GM18517 (cell line): Measurements from ENCODE around the gene OR5K3.
"Not testable (repeated sequence)": the region's sequence is repeated elsewhere in the genome, so short reads cannot be mapped to it uniquely, and the experiment has no call there.

Experiments
- ATAC-seq: cut with Tn5 transposase; IDR thresholded peaks from one replicate; pipeline ENCODE4 v1.9.1; 2021; ENCODE audit warnings: mild to moderate bottlenecking, moderate library complexity; ENCODE audit not compliant: unreplicated experiment

OR5K3 gene, protein sequence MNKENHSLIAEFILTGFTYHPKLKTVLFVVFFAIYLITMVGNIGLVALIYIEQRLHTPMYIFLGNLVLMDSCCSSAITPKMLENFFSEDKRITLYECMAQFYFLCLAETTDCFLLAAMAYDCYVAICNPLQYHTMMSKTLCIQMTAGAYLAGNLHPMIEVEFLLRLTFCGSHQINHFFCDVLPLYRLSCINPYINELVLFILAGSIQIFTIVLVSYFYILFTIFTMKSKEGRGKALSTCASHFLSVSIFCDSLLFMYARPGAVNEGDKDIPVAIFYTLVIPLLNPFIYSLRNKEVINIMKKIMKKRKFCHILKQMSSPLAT

DNA sequence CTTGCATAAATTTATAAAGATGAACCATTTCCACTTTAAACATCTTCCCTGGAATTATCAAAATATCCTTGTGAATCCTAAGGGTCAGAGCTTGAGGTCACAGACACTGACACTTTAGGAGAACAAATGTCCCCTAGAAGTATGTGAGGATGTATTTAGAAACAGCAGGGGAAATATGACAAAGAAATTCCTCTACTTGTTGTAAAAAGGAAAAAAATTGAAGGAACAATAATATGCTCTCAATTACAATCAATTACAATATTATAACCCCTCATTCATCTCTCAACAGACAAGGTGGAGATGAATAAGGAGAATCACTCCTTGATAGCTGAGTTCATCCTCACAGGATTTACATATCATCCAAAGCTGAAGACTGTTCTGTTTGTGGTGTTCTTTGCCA is at the start of gene OR5K3:
Gene OR5K3 (plus strand): TSS at position 301 of the 400 bp plus-strand sequence. CDS start 0 bp downstream, at position 301.
- ATAC-seq: no peak

DNA sequence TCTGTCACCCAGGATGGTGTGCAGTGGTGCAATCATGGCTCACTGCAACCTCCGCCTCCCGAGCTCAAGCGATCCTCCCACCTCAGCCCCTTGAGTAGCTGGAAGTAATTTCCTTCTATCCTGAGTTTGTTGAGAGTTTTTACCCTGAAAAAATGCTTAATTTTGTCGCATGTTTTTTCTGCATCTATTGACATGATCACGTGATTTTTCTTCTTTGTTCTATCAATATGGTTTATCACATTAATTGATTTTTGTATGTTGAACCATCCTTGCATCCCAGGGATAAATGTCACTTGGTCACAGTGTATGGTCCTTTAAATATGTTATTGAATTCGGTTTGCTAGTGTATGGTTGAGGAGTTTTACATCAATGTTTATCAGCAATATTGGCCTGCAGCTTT is 48.7 kb upstream of the OR5K3 start:
- no peak for ATAC-seq

DNA sequence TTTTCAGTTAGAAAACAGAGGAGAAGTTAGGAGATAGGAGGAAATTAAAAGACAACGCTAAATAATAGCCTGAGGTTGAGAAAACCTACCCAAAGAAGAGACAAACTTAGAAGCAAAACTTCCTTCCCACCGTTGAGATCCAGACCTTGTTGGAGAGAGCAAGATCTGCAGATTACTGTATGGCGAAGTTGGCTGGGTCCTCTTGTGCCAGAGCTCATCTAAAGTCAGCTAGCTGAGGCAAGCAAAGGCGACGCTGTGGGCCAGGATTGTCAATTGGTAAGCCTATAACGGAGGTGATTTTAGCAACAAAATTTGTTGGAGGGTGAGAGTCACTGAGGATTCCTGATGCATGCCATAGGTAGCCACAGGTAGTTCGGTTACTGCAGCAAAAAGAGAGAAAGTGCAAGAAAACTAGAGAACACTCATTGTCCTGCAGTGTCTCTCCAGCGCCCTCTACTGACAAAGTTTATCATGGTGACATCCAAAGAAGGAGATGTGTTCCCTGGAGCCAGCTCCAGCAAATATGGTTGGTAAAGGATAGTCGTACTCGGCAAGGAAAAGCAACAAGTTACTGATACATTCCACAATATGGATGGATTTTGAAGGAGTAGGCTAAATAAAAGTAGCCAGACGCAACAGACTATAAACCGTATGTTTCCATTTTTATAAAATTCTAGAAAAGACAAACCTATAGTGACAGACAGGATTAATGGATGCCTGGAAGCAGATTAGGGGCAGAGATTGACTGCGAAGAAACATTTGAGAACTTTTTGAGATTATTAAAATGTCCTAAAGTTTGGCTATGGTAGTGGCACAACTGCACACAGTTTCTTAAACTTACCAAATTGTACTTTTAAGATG is 46.6 kb upstream of the OR5K3 start:
- peak; percentile 61 for ATAC-seq

DNA sequence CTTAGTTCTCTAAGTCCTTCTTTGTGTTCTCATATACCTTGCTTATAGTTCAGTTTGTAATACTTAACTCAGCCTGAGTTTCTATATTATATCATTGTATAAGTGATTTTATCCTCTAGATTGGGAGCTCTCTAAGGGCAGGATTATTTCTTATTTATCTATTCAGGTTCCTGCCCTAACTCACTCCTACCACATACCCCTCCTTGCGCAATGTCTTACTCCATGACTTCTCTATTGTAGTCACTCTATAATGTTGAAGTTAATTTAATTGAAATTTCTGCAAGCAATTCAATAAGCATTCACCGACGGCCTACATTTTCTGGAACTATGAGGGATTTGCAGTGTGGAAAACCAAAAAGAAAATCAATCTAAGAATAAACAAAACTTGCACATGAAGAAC is 40.4 kb upstream of the OR5K3 start:
- ATAC-seq: no peak

DNA sequence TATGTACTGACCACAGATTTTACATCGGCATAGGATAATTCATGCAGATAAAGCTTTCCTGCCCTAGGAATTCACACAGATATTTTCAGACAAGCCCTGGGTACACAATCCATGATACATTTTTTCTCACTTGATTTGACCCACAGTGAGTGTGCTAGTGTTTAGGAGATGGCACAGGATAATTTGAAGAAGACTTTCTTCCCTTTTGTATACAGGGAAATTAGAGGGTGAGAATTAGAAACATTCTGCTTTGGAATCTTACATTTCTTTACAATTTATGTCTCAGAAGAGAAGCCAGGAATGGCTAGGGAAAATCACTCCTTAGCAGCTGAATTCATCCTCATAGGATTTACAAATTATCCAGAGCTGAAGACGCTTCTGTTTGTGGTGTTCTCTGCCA is 36.9 kb upstream of the OR5K3 start, which contains the start of gene OR5K4:
Gene OR5K4 (plus strand): TSS at position 301 of the 400 bp plus-strand sequence. CDS start 0 bp downstream, at position 301.
- ATAC-seq: no peak

DNA sequence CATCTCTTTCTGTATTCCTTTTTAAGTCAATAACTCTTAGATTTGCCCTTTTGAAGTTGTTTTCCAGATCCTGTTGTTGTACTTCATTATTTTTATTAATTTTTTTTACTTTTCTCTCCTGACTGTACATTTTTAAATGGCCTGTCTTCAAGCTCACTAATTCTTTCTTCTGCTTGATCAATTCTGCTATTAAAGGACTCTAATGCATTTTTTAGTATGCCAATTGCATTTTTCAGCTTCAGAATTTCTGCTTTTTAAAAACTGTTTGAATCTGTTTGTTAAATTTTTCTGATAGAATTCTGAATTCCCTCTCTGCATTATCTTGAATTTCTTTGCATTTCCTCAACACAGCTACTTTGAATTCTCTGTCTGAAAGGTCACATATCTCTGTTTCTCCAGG is 31.2 kb upstream of the OR5K3 start:
- no peak for ATAC-seq

DNA sequence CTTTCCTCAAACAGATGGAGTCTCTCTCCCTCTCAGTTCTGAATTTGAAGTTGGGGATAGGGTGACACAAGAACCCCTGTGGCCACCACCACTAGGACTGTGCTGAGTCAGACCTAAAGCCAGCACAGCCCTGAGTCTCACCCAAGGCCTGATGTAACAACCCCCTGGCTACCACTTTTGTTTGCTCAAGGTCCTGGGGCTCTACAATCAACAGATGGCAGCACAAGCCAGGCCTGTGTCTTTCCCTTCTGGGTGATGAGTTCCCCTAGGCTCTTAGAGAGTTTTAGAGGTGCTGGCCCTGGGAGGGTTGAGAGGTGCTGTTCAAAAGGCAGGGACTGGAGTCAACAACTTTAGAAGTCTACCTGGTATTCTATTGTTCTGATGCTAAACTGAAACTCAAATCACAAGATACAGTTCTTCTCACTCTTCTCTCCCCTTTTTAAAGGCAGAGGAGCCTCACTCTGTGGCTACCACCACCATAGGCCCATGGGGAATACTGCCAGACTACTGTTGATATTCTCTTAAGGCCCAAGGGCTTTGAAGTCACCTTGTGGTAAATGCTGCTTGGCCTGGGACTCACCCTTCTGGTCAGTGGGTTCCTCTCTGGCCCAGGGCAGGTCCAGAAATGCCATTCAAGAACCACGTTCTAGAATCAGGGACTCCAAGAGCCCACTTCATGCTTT is 30.3 kb upstream of the OR5K3 start:
- ATAC-seq: peak; percentile 66

DNA sequence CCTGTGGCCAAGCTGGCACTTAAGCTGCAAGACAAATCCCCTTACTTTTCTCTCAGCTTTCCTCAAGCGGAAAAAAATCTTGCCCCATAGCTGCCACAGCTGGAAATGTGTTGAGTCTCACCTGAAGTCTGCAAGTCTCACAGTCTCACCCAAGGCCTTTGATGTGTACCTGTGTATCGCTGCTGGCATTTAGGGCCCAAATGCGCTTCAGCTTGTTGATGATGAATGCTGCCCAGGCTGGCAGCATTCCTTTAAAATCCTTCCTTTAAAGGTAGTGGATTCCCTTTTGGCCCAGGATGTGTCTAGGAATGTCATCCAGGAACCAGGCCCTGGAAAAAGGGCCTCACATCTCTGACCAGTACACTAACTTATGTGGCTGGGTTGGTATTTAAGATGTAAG is 29.8 kb upstream of the OR5K3 start:
- ATAC-seq: no peak

DNA sequence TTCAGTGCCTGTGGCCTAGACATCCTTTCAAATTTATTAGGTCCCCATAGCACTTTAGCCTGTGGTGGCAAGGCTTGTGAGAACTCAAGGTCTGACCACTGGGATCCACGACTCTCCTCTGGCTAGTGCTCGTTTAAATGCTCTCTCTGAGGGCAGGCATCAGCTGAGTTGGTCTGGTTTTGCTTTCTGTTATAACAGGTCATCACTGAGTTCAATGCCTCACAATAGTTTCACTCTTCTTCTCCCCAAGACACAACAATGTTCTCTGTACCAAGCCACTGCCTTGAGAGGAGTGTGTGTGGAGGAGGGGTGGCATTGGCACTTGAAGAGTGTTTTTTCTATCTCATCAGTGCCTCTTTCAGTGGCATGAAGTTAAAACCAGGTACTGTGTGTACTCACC is 29.2 kb upstream of the OR5K3 start:
- ATAC-seq: no peak

DNA sequence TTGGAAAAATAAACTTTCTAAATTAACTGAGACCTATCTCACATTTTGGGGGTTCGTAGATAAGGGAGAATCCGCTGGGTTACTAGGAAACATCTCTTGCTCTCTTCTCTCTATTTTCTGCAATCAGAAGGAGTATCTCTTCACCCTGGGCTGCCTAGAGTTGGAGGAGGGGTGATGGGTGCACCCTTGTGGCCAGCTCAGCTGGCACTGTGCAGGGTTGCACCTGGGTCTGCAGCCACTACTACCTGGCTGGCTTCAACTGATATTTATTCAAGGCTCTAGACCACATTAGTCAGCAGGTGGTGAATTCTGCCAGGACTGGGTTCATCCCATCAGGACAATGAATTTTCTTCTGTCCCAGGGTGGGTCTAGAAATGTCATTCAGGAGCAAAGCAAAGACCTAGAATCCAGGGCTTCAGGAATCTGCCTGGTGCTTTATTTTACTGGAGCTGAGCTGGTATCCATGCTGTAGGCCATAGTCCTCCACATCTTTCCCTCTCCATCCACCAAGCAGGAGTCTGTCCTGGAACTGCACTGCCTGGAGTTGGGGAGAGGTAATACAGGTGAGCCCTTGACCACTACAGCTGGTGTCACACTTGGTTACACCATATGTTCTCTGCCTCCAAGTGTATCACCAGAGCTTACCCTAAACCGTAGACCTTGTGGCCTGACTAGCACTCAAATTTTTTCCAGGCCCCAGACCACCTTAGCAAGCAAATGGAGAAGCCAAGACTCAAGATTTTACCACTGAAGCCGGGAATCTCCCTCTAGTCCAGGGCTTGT is 22.8 kb upstream of the OR5K3 start:
- ATAC-seq: no peak

DNA sequence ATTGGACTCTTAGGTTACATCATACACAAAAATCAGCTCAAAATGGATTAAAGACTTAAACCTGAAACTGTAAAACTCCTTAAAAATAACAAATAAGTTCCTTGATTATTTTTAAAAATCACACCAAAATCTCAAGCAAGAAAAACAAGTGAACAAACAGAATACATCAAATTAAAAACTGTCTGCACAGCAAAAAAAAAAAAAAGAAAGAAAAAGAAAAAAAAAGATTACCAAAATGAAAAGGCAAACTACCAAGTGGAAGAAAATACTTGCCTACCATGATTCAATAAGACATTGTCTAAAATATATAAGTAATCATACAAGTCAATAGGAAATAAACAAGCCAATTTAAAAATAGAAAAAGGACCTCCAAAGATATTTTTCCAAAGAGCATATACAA is 19.3 kb upstream of the OR5K3 start:
- ATAC-seq: no peak

DNA sequence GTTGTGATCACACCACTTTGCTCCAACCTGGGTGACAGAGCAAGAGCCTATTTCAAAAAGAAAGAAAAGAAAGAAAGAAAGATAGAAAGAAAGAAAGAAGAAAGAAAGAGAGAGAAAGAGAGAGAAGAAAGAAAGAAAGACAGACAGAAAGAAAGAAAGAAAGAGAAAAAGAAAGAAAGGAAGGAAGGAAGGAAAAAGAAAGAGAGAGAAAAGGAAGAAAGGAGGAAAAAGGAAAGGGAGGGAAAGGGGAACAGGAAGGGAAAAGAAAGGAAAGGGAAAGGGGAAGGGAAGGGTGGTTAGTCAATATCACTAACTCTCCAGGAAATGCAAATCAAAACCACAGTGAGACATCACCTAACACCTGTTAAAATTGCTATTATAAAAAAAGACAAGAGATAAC is 18.6 kb upstream of the OR5K3 start:
- no peak for ATAC-seq

DNA sequence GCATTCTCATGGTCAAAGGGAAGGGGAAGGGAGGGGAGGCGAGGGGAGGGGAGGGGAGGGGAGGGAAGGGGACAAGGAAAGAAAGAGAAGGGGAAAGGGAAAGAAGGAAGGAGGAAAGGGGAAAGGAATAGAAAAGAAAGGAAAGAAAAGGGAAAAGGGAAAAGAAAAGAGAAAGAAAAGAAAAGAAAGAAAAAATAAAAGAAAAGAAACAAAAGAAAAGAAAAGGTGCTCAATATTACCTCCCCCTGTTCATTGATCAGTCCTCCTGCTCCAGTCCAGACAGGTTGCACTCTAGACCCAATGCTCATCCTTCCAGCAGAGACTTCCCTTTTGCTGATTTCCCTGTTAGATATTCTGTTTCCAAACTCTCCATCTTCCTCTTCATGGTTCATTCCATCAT is 18.0 kb upstream of the OR5K3 start:
- no peak for ATAC-seq

DNA sequence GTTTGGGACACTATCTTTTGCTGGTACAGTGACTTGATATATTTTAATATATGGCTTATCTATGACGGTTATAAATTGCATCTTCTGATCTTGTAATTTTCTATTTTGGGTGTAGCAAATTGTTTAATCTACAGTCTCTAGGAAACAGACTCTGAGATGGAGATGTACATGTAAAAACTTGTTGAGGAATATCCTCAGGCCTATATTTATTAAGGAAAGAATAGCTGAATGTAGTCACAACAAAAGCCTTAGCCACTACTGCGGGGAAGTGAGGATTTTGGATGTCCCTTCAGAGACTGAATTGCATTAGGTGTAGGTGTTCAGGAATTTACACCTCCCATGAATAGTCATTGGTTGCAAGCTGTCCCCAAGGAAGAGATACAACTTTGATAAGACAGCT is 13.8 kb upstream of the OR5K3 start:
- ATAC-seq: no peak

DNA sequence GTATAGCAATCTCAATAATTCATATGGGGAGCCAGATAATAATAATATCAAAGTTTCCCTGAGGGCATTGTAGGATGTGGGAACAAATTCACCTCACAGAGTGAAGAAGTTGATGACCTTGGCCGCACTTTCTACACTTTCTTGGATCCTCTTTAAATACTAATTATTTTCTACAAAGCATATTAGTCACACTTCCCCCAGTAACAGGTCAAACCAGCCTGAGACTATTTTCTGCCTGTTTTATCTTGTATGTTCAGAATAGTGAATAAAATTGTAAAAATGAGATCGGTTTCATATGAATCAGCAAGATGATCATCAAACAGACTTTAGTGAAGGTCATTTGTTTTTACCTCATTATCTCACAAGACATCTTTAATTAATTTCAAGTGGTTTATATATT is 2.3 kb upstream of the OR5K3 start:
- ATAC-seq: no peak

DNA sequence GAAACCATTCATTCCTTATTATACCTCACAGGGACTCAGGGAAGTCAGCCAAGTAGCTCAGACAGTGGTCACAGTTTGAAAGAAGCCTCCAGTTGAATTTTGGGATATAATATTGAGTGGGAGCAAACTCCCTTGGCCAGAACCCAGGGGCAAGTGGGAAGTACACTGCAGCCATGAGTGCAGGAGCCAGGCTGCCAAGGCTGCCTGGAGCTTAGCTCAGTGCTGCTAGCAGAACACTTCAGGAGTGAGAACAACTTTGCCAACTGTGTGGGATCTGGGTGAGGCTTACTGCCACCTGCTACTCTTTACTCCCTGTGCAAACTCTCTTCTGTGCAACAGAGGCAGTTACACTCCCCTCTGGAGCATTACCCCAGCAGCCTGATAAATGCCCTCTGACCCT is 4.6 kb downstream of the OR5K3 start:
- no peak for ATAC-seq

DNA sequence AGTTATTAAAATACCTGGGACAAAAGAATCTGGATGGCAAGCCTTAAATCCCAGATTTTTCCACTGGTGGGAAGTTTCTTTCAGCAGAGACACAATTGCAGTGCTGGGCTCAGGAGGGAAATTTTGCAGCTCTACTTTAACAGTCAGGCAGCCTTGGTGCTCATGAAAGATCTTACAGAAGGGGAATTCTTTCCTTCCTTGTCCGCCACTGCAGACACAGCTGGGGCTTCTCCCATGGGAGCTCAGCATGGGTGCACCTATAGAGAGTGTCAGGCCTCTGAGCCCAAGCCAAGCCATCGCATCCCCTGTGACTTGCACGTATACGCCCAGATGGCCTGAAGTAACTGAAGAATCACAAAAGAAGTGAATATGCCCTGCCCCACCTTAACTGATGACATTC is 6.0 kb downstream of the OR5K3 start:
- not testable (repeated sequence) for ATAC-seq

DNA sequence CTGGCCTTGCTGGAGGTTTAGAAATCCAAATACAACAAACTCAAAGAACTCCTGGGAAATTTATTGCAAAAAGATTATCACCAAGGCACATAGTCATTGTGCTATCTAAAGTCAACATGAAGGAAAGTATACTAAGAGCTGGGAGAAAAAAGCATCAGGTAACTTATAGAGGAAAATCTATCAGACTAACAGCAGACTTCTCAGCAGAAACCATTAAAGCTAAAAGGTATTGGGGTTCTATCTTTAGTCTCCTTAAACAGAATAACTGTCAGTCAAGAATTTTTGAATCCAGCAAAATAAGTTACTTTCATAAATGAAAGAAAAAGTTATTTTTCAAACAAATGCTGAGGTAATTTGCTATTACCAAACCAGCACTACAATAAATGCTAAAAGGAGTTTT is 8.0 kb downstream of the OR5K3 start:
- ATAC-seq: no peak

DNA sequence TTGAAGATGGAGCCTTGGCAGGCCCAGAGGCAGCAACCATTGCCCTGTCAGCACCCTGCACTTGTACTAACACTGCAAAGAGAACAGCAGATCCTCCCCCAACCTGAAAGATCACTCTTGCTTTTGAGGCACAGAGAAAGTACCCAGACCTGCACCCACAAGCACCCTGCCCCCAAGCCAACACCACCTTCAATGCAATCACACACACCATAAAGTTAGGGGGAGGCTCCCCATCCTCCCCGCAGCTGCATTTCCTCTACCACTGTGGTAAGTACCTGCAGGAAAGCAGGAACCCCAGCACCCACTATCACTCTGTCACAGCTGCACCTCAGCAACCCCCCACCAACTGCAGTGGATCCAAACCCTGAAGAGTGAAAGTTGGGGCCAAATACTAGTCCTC is 12.0 kb downstream of the OR5K3 start:
- no peak for ATAC-seq

DNA sequence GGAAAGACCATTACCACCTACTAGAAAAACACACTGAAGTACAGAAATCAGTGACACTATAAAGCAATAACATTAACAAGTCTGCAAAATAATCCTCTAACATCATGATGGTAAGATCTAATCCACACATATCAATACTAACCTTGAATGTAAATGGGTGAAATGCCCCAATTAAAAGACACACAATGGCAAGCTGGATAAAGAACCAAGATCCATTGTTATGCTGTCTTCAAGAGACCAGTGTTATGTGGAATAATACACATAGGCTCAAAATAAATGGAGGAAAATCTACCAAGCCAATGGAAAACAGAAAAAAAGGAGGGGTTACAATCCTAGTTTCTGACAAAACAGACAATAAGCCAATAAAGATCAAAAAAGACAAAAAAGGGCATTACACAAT is 13.5 kb downstream of the OR5K3 start:
- no peak for ATAC-seq

DNA sequence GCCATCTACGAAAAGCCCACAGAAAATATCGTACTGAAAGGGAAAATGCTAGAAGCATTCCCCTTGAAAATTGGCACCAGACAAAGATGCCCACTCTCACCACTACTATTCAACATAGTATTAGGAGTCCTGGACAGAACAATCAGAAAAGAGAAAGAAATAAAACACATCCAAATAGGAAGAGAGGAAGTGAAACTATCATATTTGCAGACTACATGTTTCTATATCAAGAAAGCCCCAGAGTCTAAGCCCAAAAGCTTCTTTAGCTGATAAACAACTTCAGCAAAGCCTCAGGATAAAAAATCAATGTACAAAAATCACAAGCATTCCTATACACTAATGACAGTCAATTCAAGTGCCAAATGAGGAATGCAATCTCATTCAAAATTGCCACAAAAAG is 15.6 kb downstream of the OR5K3 start:
- peak; percentile 71 for ATAC-seq
